K562 (cell line): ENCODE results near the gene USP31. TPM values are rescaled to one million over a fixed set of nuclear protein-coding genes. Genes with fewer than 3 reads are reported as not detected.

ENCODE experiments used
- ATAC-seq: fragments of 200-7000 bp; cut with Tn5 transposase; 3 replicates; pipeline ENCODE4 v1.9.1; 2020; ENCODE audit warnings: moderate library complexity
- BruUV-seq: library from RNA; stranded (reverse); fragments of 400-500 nt; replicated peaks from 2 replicates; lab custom pipeline; 2021; lab: Mats Ljungman, UMichigan
- CTCF ChIA-PET: fragments of 300-600 bp; formaldehyde crosslinking; extraction: SDS; loops from one replicate; lab custom pipeline; 2021; ENCODE audit warnings: low intra/inter-chr PET ratio; lab: Yijun Ruan, JAX
- POLR2A ChIA-PET: fragments of 300-600, 350-650 bp; sonication (Branson Sonifier 250); formaldehyde crosslinking; extraction: SDS; loops from one replicate; lab custom pipeline; 2021; ENCODE audit warnings: antibody characterized with exemption, inconsistent platforms; lab: Yijun Ruan, JAX
- DNase-seq, 4 experiments: peaks; one replicate each; pipeline versions ENCODE4 v3.0.0 to v3.0.0-alpha.2; 2011 to 2018; ENCODE audit warnings: low spot score in 3 of 4, mixed read lengths in 3 of 4; ENCODE audit errors: extremely low read depth in 1 of 4
- FAIRE-seq: peaks from 2 replicates; lab custom pipeline; 2011; peaks lifted over from hg19 to GRCh38; lab: Jason Lieb, UNC
- H2AFZ ChIP-seq: 2 replicates; pipeline ENCODE4 v1.6.0; 2011; ENCODE audit warnings: low read depth, low read length, control low read depth, inconsistent platforms
- H3K27ac ChIP-seq: fragments of 200-600 bp; 3 replicates; pipeline ENCODE4 v1.8.0; 2011; ENCODE audit warnings: low read depth, mild to moderate bottlenecking, control low read depth, inconsistent platforms, low read length, moderate library complexity, mixed read lengths; ENCODE audit errors: extremely low read depth
- H3K27me3 ChIP-seq, 2 experiments: fragments of 300-600 bp in 1 of 2; 2 replicates in 1 of 2; 3 replicates in 1 of 2; pipeline versions ENCODE4 v1.6.0 to v1.8.0; 2011; ENCODE audit warnings: inconsistent platforms in 2 of 2, low read length in 2 of 2, mild to moderate bottlenecking in 1 of 2, mixed read lengths in 1 of 2, moderate library complexity in 1 of 2; ENCODE audit not compliant: control insufficient read depth in 2 of 2, insufficient read depth in 2 of 2
- H3K36me3 ChIP-seq: fragments of 300-600 bp; 3 replicates; pipeline ENCODE4 v1.8.0; 2011; ENCODE audit warnings: mild to moderate bottlenecking, low read length, inconsistent platforms; ENCODE audit not compliant: control insufficient read depth, insufficient read depth
- H3K4me1 ChIP-seq, 2 experiments: fragments of 200-600 bp in 1 of 2; replicated peaks in 1 of 2; 2 replicates in 1 of 2; 3 replicates in 1 of 2; pipeline versions ENCODE4 v1.5.1 to v1.8.0; 2011; ENCODE audit warnings: inconsistent platforms in 2 of 2, low read length in 2 of 2, mild to moderate bottlenecking in 1 of 2, mixed read lengths in 1 of 2, moderate library complexity in 1 of 2; ENCODE audit not compliant: control insufficient read depth in 2 of 2, insufficient read depth in 2 of 2
- H3K4me2 ChIP-seq: 2 replicates; pipeline ENCODE4 v1.6.1; 2011; ENCODE audit warnings: low read length, control low read depth, inconsistent platforms, mixed read lengths; ENCODE audit not compliant: insufficient read depth
- H3K4me3 ChIP-seq: fragments of 200-600 bp; sonication (generic), shearing (Covaris generic); 2 replicates; pipeline ENCODE4 v1.5.1; 2016; ENCODE audit warnings: control low read depth, inconsistent platforms
- H3K79me2 ChIP-seq: fragments of 200-600 bp; 3 replicates; pipeline ENCODE4 v1.8.0; 2011; ENCODE audit warnings: low read length, inconsistent platforms; ENCODE audit not compliant: control insufficient read depth, insufficient read depth
- H3K9ac ChIP-seq, 2 experiments: 2 replicates each; pipeline versions ENCODE4 v1.6.0 to v1.6.1; 2011; ENCODE audit warnings: low read depth in 2 of 2, low read length in 2 of 2, control low read depth in 1 of 2, inconsistent platforms in 1 of 2, mild to moderate bottlenecking in 1 of 2, mixed read lengths in 1 of 2; ENCODE audit not compliant: insufficient read depth in 1 of 2
- H3K9me1 ChIP-seq: one replicate; pipeline ENCODE4 v1.6.0; 2011; ENCODE audit warnings: inconsistent platforms, mild to moderate bottlenecking, low read length, moderate library complexity; ENCODE audit not compliant: control insufficient read depth, insufficient read depth
- H3K9me3 ChIP-seq: replicated peaks from 2 replicates; pipeline ENCODE4 v1.5.1; 2011; ENCODE audit warnings: low read depth, low read length, inconsistent platforms; ENCODE audit not compliant: control insufficient read depth, insufficient read depth
- H4K20me1 ChIP-seq: replicated peaks from 2 replicates; pipeline ENCODE4 v1.6.1; 2011; ENCODE audit warnings: low read length, inconsistent platforms, mixed read lengths; ENCODE audit not compliant: control insufficient read depth, insufficient read depth
- NR2F6 ChIP-seq: fragments of 450-650 bp; formaldehyde crosslinking; IDR thresholded peaks from 2 replicates; pipeline ENCODE4 v1.4.0; 2020; ENCODE audit warnings: mild to moderate bottlenecking
- RAD21 ChIP-seq, 2 experiments: fragments of 250-450 bp in 1 of 2; fragments of 450-650 bp in 1 of 2; sonication (Bioruptor Pico) in 1 of 2; formaldehyde crosslinking in 1 of 2; IDR thresholded peaks in 1 of 2; conservative IDR thresholded peaks in 1 of 2; 2 replicates each; pipeline versions ENCODE4 v1.4.0 to v1.8.0; 2020 to 2022; ENCODE audit warnings: mild to moderate bottlenecking in 2 of 2, moderate library complexity in 1 of 2
- WGBS: fragments of 100-300 bp; shearing (Covaris generic); methylation state at CpG from one replicate; pipeline ENCODE4 v1.1.6; 2016; ENCODE audit warnings: low coverage, mixed read lengths; ENCODE audit not compliant: insufficient coverage; ENCODE audit errors: missing lambda C conversion rate; 5-methylcytosine and 5-hydroxymethylcytosine counted together
- in situ Hi-C: fragments of 300-500 bp; cut with MboI; formaldehyde crosslinking; loops from 4 replicates; pipeline ENCODE4 v1.15.0; 2018; ENCODE audit warnings: inconsistent platforms, mixed read lengths
- intact Hi-C: fragments of 100-400 bp; cut with micrococcal nuclease; formaldehyde crosslinking; loops from 2 replicates; pipeline ENCODE4 v1.14.2; 2022
- polyA plus RNA-seq, 8 experiments: library from polyadenylated mRNA; depleted of rRNA in 4 of 8; stranded (reverse) in 5 of 8; unstranded in 3 of 8; fragments of >200 nt; fragmentation: Nextera tagmentation in 2 of 8; fragmentation: Illumina TruSeq in 1 of 8; extraction: Ambion mirVana in 2 of 8; extraction: Trizol in 1 of 8; gene quantifications; 2 replicates each; pipeline versions ENCODE4 v1.2.1 to v1.2.3, GENCODE V29; 2011 to 2014; ENCODE audit warnings: inconsistent platforms in 1 of 8, missing spikeins in 1 of 8
- total RNA-seq, 7 experiments: library from RNA; depleted of rRNA in 6 of 7; stranded (reverse); fragments of >200 nt in 6 of 7; fragmentation: Illumina TruSeq in 2 of 7; extraction: Trizol in 2 of 7; gene quantifications; 2 replicates each; pipeline versions ENCODE4 v1.2.1 to v1.2.3, GENCODE V29; 2011 to 2021; ENCODE audit warnings: low replicate concordance in 1 of 7
- TF ChIP-seq, protein P1 (sequence below), 3 experiments: IDR thresholded peaks in 2 of 3; conservative IDR thresholded peaks in 1 of 3; 2 replicates each; pipeline ENCODE4 v1.5.1; 2011 to 2012; ENCODE audit warnings: low read length in 3 of 3, mild to moderate bottlenecking in 3 of 3, control low read depth in 2 of 3, improper control_type of control experiment in 1 of 3, inconsistent platforms in 1 of 3, low read depth in 1 of 3, mixed read lengths in 1 of 3, moderate library complexity in 1 of 3; ENCODE audit not compliant: insufficient read depth in 2 of 3
- TF ChIP-seq, protein P2 (sequence below), 2 experiments: fragments of 450-650 bp; formaldehyde crosslinking in 1 of 2; IDR thresholded peaks; 2 replicates each; pipeline versions ENCODE4 v1.4.0 to v1.6.1; 2014 to 2020; ENCODE audit warnings: mild to moderate bottlenecking in 2 of 2, borderline replicate concordance in 1 of 2, low read depth in 1 of 2

USP31 gene
- total and polyA plus RNA-seq, 9 of the 15 experiments (the other 6 are each of a cell fraction or from before 2014, with no cell fraction given): 0.56 to 4.9 (median 2.9) TPM

DNA sequence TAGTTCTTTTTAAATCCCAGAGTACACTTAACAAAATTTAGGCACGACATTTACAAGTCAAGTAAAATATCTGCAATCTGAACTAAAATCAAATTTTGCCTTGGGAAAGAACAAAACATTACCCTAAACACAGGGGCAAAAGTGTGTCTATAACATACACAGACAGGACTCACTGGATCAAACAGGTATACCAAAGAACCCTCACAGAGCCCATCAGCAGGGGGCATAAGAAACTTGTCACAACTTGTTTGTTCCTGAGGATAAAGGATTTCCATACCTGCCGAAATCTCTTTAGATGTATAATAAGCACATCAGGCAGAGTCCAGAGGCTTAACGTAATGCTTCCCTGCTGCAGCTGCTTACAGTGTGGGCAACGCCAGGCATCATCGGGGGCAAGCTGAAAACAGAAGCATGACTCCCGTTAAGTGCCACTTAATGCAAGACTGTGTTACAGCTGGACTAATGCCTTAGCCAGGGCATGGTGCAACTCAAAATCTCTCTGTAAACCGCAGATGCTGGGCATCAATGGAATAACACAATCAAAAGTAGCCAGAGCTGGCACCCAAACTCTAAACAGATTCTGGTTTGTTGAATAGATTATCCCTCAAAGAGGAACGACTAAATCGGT, 67.0 kb downstream of the USP31 start:
- Histone ChIP-seq H3K36me3 (peaks cover 12% of the 10 kb centered on the region; the same call in 2 of the 3 replicates), H2AFZ (no peak overlapping the region)

More for the DNA sequence above, 67.0 kb downstream of the USP31 start:
- DNase-seq (no peak), FAIRE-seq (no peak), ATAC-seq (no peak)
- no peak overlapping the region for H3K4me2 ChIP-seq
- no peak overlapping the region for H3K4me3 ChIP-seq
- in situ Hi-C loops (no loop called here), intact Hi-C loops (no loop called here)
- H3K27me3 ChIP-seq: no peaks in the 10 kb centered on the region
- H3K79me2 ChIP-seq: no peaks in the 10 kb centered on the region
- no peaks in the 10 kb centered on the region for H4K20me1 ChIP-seq
- ChIA-PET POLR2A (interaction anchor here (1.6 kb wide), 1 partner anchor 9 kb away, joined by 4 read pairs; no protein-coding TSS in a partner anchor), CTCF (no interaction called here)
- BruUV-seq: no TSS peak
- no peaks in the 10 kb centered on the region for H3K9me3 ChIP-seq
- no peak overlapping the region for H3K9ac ChIP-seq
- H3K4me1 ChIP-seq: peaks cover 0 to 3% of the 10 kb centered on the region in 2 experiments; a peak in 2 of 5 replicates
- 81% methylated on average over 9 of the region's 9 CpGs for WGBS
- H3K27ac ChIP-seq: no peak overlapping the region
- H3K9me1 ChIP-seq: no peaks in the 10 kb centered on the region
- peak in 1 of 2 experiments; percentile 24; a peak in 1 of 4 replicates for TF ChIP-seq RAD21 (CRISPR knock-in tag; conservative IDR thresholded peaks at IDR 0.05 in 1 of 2, IDR thresholded peaks at IDR 0.05 in 1 of 2)
- TF ChIP-seq, protein P1, sequence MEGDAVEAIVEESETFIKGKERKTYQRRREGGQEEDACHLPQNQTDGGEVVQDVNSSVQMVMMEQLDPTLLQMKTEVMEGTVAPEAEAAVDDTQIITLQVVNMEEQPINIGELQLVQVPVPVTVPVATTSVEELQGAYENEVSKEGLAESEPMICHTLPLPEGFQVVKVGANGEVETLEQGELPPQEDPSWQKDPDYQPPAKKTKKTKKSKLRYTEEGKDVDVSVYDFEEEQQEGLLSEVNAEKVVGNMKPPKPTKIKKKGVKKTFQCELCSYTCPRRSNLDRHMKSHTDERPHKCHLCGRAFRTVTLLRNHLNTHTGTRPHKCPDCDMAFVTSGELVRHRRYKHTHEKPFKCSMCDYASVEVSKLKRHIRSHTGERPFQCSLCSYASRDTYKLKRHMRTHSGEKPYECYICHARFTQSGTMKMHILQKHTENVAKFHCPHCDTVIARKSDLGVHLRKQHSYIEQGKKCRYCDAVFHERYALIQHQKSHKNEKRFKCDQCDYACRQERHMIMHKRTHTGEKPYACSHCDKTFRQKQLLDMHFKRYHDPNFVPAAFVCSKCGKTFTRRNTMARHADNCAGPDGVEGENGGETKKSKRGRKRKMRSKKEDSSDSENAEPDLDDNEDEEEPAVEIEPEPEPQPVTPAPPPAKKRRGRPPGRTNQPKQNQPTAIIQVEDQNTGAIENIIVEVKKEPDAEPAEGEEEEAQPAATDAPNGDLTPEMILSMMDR (IDR thresholded peaks at IDR 0.05 in 2 of 3, conservative IDR thresholded peaks at IDR 0.05 in 1 of 3; ENCODE audit: insufficient read depth in 2 of 3, low read depth in 1 of 3, low read length in 3 of 3): 0 out of 6 replicates have a peak, but pooled peaks of 1 of the 3 experiments have one; percentile 4
- TF ChIP-seq, protein P2, sequence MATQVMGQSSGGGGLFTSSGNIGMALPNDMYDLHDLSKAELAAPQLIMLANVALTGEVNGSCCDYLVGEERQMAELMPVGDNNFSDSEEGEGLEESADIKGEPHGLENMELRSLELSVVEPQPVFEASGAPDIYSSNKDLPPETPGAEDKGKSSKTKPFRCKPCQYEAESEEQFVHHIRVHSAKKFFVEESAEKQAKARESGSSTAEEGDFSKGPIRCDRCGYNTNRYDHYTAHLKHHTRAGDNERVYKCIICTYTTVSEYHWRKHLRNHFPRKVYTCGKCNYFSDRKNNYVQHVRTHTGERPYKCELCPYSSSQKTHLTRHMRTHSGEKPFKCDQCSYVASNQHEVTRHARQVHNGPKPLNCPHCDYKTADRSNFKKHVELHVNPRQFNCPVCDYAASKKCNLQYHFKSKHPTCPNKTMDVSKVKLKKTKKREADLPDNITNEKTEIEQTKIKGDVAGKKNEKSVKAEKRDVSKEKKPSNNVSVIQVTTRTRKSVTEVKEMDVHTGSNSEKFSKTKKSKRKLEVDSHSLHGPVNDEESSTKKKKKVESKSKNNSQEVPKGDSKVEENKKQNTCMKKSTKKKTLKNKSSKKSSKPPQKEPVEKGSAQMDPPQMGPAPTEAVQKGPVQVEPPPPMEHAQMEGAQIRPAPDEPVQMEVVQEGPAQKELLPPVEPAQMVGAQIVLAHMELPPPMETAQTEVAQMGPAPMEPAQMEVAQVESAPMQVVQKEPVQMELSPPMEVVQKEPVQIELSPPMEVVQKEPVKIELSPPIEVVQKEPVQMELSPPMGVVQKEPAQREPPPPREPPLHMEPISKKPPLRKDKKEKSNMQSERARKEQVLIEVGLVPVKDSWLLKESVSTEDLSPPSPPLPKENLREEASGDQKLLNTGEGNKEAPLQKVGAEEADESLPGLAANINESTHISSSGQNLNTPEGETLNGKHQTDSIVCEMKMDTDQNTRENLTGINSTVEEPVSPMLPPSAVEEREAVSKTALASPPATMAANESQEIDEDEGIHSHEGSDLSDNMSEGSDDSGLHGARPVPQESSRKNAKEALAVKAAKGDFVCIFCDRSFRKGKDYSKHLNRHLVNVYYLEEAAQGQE (IDR thresholded peaks at IDR 0.05; ENCODE audit: borderline replicate concordance): 0 out of 2 replicates have a peak, but pooled peaks have one; percentile 6
- TF ChIP-seq, protein P2 (CRISPR knock-in tag; IDR thresholded peaks at IDR 0.05; ENCODE audit: low read depth): no peak
- TF ChIP-seq NR2F6 (CRISPR knock-in tag): no peak
